ENCODE results near the gene GTF3A. TPM values are rescaled to one million over a fixed set of nuclear protein-coding genes. Genes with fewer than 3 reads are reported as not detected.

GTF3A gene
- total RNA-seq, 2 experiments from 2014 or later, result 217 to 218 TPM

- Mint-ChIP-seq H3K27ac (peak within 1 kb of the TSS; percentile 95), H3K4me3 (peak within 1 kb of the TSS; percentile 90), H3K36me3 (no peaks in the 10 kb centered on the region), H3K27me3 (no peaks in the 10 kb centered on the region), H3K4me1 (ENCODE audit: low read depth) (peaks cover 57% of the 10 kb centered on the region), H3K9me3 (no peaks in the 10 kb centered on the region)
- intact Hi-C loops (cut with micrococcal nuclease), result loop anchor here (1.0 to 2.0 kb wide), 7 partner anchors 24 to 1269 kb away; partner anchors contain the start of genes LNX2, PAN3, RPL21 and SLC46A3
- POLR2A ChIA-PET, result interaction anchor here (1.2 to 4.1 kb wide), 4 partner anchors 14 to 1209 kb away, joined by 3 to 72 read pairs (median 8); partner anchors contain the start of genes GTF3A, LNX2 and POMP
- DNase-seq, result peak; percentile 97
- CTCF ChIA-PET, result interaction anchor here (0.7 to 5.2 kb wide), 4 partner anchors 24 to 48 kb away, joined by 3 to 43 read pairs (median 5); partner anchors contain the start of gene GTF3A
Observed at GRCh38 chr13:27449936-27450828, 25.8 kb downstream of the GTF3A start, which contains the start of gene MTIF3. MTIF3 (minus strand) TSS chr13:27450564; CDS start chr13:27440448, 10,116 bp downstream.

DNA sequence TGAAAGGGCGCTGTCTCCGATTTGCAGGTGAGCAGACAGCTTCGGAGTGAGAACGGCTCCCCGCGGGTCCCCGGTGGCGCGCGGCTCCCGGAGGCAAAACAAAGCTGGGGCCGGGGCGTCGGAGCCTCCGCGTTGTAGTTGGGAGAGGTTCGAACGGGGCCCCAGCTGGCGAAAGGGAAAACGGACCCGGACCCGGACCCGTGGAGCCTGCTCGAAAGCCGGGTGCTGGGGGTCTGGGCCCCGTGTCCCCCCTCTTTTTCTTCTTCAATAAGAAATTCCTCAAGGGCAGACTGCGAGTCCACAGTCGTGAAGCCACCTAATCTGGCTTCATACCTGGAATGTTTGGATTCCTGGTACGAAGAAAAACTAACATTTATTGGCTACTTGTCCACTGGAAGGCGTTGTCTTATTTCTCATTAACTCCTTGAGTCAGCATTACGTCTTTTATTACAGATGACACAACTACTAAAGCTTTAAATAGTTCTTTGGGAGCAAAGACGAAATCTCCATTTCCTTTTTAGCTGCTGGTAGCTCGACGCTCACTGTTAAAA, 26.6 kb downstream of the GTF3A start:
- Mint-ChIP-seq H3K4me3 (peak overlapping the region; percentile 90), H3K4me1 (ENCODE audit: low read depth) (peaks cover 59% of the 10 kb centered on the region), H3K36me3 (no peaks in the 10 kb centered on the region), H3K9me3 (no peaks in the 10 kb centered on the region), H3K27ac (peak overlapping the region; percentile 95), H3K27me3 (no peaks in the 10 kb centered on the region)
- DNase-seq, result peak; percentile 42
- ChIA-PET CTCF (interaction anchor here (0.7 to 5.2 kb wide), 3 partner anchors 25 to 171 kb away, joined by 3 to 43 read pairs (median 3); partner anchors contain the start of genes GTF3A and POLR1D), POLR2A (interaction anchor here (1.9 to 4.1 kb wide), 3 partner anchors 15 to 169 kb away, joined by 4 to 72 read pairs (median 11); partner anchors contain the start of genes GTF3A and LNX2)
- intact Hi-C loops (cut with micrococcal nuclease), result loop anchor here (1.0 to 2.0 kb wide), 7 partner anchors 25 to 1268 kb away; partner anchors contain the start of genes LNX2, PAN3, RPL21 and SLC46A3

GRCh38 chr13:27455331-27455855, 31.0 kb downstream of the GTF3A start:
- Mint-ChIP-seq H3K36me3 (no peaks in the 10 kb centered on the region), H3K4me3 (peak overlapping the region; percentile 88), H3K27me3 (no peaks in the 10 kb centered on the region), H3K4me1 (ENCODE audit: low read depth) (peaks cover 34% of the 10 kb centered on the region), H3K9me3 (no peaks in the 10 kb centered on the region), H3K27ac (peak overlapping the region; percentile 97)
- ChIA-PET POLR2A (interaction anchor here (1.4 to 1.5 kb wide), 2 partner anchors 28 to 30 kb away, joined by 4 read pairs; no protein-coding TSS in a partner anchor), CTCF (interaction anchor here (0.9 to 1.8 kb wide), 7 partner anchors 11 to 371 kb away, joined by 3 to 6 read pairs (median 4); no protein-coding TSS in a partner anchor)
- intact Hi-C loops (cut with micrococcal nuclease), result loop anchor here (1.0 kb wide), 1 partner anchor 29 kb away; no protein-coding TSS in a partner anchor
- peak; percentile 32 for DNase-seq

DNA sequence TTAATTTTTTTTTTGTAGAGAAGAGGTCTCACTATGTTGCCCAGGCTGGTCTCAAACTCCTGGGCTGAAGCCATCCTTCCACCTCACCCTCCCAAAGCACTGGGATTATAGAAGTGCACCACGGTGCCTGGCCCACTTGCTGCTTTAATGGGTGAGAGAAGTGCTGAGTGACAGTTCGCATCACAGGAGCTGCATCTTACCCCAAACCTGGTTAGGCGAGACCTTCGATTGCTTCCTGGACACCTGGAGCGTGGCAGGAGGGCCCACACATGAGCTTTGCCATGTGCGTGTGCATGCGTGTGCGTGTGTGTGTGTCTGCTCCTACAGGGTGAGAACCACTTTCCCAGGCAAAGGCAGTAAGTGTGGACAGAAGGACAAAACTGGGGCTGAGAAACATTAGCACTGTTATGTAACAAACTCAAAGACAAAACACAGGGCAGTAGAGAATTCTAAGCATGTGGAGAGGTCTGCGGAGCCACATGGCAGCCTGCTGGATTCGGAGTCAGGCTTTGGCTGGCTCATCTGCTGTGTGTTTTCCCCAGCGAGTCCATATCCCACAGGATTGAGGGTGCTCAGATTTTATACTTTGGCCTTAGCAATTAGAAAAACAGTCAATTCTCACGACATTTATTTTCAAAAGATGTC, 37.6 kb downstream of the GTF3A start:
- CTCF ChIA-PET, result interaction anchor here (0.6 kb wide), 1 partner anchor 565 kb away, joined by 3 read pairs; no protein-coding TSS in a partner anchor
- Mint-ChIP-seq H3K27me3 (no peaks in the 10 kb centered on the region), H3K9me3 (no peaks in the 10 kb centered on the region), H3K36me3 (no peaks in the 10 kb centered on the region), H3K27ac (no peak overlapping the region), H3K4me3 (no peak overlapping the region), H3K4me1 (ENCODE audit: low read depth) (no peaks in the 10 kb centered on the region)
- no peak for DNase-seq
- POLR2A ChIA-PET, result no interaction called here
- intact Hi-C loops (cut with micrococcal nuclease), result no loop called here

DNA sequence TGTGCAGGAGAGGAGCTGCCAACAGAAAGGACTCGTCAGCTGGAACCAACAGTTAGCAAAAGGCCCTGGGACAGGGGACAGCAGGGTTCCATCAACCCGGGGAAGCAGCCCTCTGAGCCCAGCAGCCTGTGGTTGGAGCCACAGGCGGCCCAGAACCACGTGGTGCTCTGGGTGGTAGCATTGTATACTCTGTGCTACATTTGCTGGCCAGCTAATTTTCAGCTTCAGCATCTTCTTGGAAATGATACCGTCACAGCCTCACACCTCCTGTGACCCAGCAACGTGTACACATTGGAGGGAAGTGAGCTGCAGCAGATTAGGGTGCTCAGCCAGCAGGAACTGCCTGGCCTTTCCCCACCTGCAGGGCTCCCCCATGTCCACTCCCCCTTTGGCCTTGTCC, 39.1 kb downstream of the GTF3A start:
- Mint-ChIP-seq H3K4me1 (ENCODE audit: low read depth) (no peaks in the 10 kb centered on the region), H3K36me3 (no peaks in the 10 kb centered on the region), H3K27ac (no peak overlapping the region), H3K9me3 (no peaks in the 10 kb centered on the region), H3K4me3 (no peak overlapping the region), H3K27me3 (no peaks in the 10 kb centered on the region)
- CTCF ChIA-PET, result interaction anchor here (0.5 to 1.1 kb wide), 2 partner anchors 28 to 101 kb away, joined by 3 read pairs; no protein-coding TSS in a partner anchor
- POLR2A ChIA-PET, result no interaction called here
- intact Hi-C loops (cut with micrococcal nuclease), result no loop called here
- DNase-seq, result no peak

- H3K4me3 Mint-ChIP-seq, result no peak overlapping the region
- no peak overlapping the region for H3K27ac Mint-ChIP-seq
- no peaks in the 10 kb centered on the region for H3K4me1 Mint-ChIP-seq (ENCODE audit: low read depth)
- POLR2A ChIA-PET, result no interaction called here
- no peaks in the 10 kb centered on the region for H3K9me3 Mint-ChIP-seq
- intact Hi-C loops (cut with micrococcal nuclease), result no loop called here
- H3K27me3 Mint-ChIP-seq, result no peaks in the 10 kb centered on the region
- CTCF ChIA-PET, result interaction anchor here (0.6 to 1.0 kb wide), 4 partner anchors 10 to 365 kb away, joined by 3 to 4 read pairs (median 4); no protein-coding TSS in a partner anchor
- H3K36me3 Mint-ChIP-seq, result no peaks in the 10 kb centered on the region
- DNase-seq, result no peak
Observed at GRCh38 chr13:27465611-27466010, 41.2 kb downstream of the GTF3A start.

- ChIA-PET CTCF (interaction anchor here (0.9 kb wide), 1 partner anchor 11 kb away, joined by 4 read pairs; no protein-coding TSS in a partner anchor), POLR2A (no interaction called here)
- no peak for DNase-seq
- intact Hi-C loops (cut with micrococcal nuclease), result no loop called here
- no peaks in the 10 kb centered on the region for H3K9me3 Mint-ChIP-seq
- H3K4me1 Mint-ChIP-seq (ENCODE audit: low read depth), result no peaks in the 10 kb centered on the region
- no peak overlapping the region for H3K4me3 Mint-ChIP-seq
- no peaks in the 10 kb centered on the region for H3K27me3 Mint-ChIP-seq
- no peak overlapping the region for H3K27ac Mint-ChIP-seq
- no peaks in the 10 kb centered on the region for H3K36me3 Mint-ChIP-seq
Observed at GRCh38 chr13:27466513-27466912, 42.1 kb downstream of the GTF3A start.

DNA sequence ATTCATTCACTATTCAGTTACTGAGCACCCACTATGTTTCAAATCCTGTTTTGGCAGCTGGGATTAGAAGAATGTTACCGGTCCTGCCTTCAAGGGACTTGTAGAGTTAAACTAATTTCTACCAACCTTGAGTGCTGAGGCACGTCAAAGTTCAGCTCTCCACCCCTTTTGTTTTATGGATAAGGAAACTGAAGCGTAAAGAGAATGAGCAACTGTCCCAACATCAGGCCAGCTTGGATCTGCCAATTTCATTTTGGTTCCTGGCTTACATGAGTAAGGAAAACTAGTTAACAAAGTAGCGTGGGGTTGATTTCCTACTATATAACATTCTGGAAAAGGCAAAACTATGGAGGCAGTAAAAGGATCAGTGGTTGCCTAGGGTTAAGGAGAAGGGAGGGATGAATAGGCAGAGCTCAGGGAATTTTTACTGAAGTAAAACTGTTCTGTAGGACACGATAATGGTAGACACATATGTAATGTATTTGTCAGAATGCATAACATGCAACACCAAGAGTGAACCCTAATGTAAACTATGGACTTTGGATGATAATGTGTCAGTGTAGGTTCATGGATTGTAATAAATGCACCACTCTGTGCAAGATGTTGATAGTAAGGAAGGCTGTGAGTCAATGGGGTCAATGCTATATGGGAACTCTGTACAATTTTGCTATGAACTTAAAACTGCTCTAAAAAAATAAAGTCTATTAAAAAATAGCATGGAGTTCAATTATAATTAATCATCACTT, 45.8 kb downstream of the GTF3A start:
- Mint-ChIP-seq H3K27me3 (no peaks in the 10 kb centered on the region), H3K4me3 (no peak overlapping the region), H3K36me3 (no peaks in the 10 kb centered on the region), H3K4me1 (ENCODE audit: low read depth) (no peaks in the 10 kb centered on the region), H3K9me3 (no peaks in the 10 kb centered on the region), H3K27ac (no peak overlapping the region)
- intact Hi-C loops (cut with micrococcal nuclease), result no loop called here
- DNase-seq, result no peak
- ChIA-PET CTCF (no interaction called here), POLR2A (no interaction called here)

DNA sequence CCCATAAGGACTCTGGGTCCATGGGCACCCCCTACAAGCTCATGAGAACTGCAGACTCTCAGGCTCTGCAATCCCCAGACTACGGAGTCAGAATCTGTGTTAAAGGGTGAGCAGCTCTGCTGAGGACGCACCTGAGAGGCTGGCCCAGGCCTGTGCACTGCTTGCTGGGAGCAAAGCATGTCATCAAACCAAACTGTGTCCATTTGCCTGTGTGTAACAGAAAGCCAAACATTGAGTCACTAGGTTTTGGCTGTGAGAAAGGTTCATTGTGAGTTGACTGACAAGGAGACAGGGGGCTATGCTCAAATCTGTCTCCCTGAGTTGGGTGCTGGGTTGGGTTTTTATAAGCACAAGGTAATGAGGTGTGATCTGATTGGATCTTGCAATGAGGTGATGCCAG, 48.0 kb downstream of the GTF3A start:
- Mint-ChIP-seq H3K36me3 (no peaks in the 10 kb centered on the region), H3K27ac (no peak overlapping the region), H3K4me1 (ENCODE audit: low read depth) (peaks cover 7% of the 10 kb centered on the region), H3K27me3 (no peaks in the 10 kb centered on the region), H3K9me3 (no peaks in the 10 kb centered on the region), H3K4me3 (no peak overlapping the region)
- intact Hi-C loops (cut with micrococcal nuclease), result no loop called here
- DNase-seq, result no peak
- ChIA-PET POLR2A (no interaction called here), CTCF (no interaction called here)

GRCh38 chr13:27472941-27473340, 48.5 kb downstream of the GTF3A start:
- no peaks in the 10 kb centered on the region for H3K36me3 Mint-ChIP-seq
- H3K27ac Mint-ChIP-seq, result no peak overlapping the region
- H3K4me3 Mint-ChIP-seq, result no peak overlapping the region
- intact Hi-C loops (cut with micrococcal nuclease), result no loop called here
- CTCF ChIA-PET, result no interaction called here
- H3K9me3 Mint-ChIP-seq, result no peaks in the 10 kb centered on the region
- peaks cover 10% of the 10 kb centered on the region for H3K4me1 Mint-ChIP-seq (ENCODE audit: low read depth)
- H3K27me3 Mint-ChIP-seq, result no peaks in the 10 kb centered on the region
- DNase-seq, result no peak
- POLR2A ChIA-PET, result interaction anchor here (0.5 kb wide), 1 partner anchor 133 kb away, joined by 3 read pairs; no protein-coding TSS in a partner anchor

GRCh38 chr13:27474751-27475268, 50.4 kb downstream of the GTF3A start:
- intact Hi-C loops (cut with micrococcal nuclease), result no loop called here
- CTCF ChIA-PET, result no interaction called here

More at GRCh38 chr13:27474751-27475268, 50.4 kb downstream of the GTF3A start:
- POLR2A ChIA-PET, result no interaction called here
- Mint-ChIP-seq H3K27ac (no peak overlapping the region), H3K4me1 (ENCODE audit: low read depth) (peaks cover 10% of the 10 kb centered on the region), H3K9me3 (no peaks in the 10 kb centered on the region), H3K27me3 (no peaks in the 10 kb centered on the region), H3K4me3 (no peak overlapping the region), H3K36me3 (no peaks in the 10 kb centered on the region)
- DNase-seq, result no peak
